HEK293 (cell line): ENCODE data around the gene CENPS.
"Not testable (repeated sequence)": the region's sequence is repeated elsewhere in the genome, so short reads cannot be mapped to it uniquely, and the experiment has no call there.

Experiments used
- CTCF ChIA-PET: fragments of 350-600 bp; formaldehyde crosslinking; extraction: SDS; loops from one replicate; lab custom pipeline; 2021; ENCODE audit warnings: antibody characterized with exemption; lab: Yijun Ruan, JAX
- POLR2A ChIA-PET: fragments of 300-600 bp; formaldehyde crosslinking; extraction: SDS; loops from one replicate; lab custom pipeline; 2020; ENCODE audit warnings: antibody characterized with exemption, inconsistent platforms; lab: Yijun Ruan, JAX
- H3K27ac ChIP-seq: fragments of 200-500 bp; sonication (Bioruptor generic); 2 replicates; pipeline ENCODE4 v1.5.1; 2014; ENCODE audit warnings: low read depth, low read length, control low read depth, inconsistent platforms; ENCODE audit errors: extremely low read depth
- H3K36me3 ChIP-seq, 2 experiments: fragments of 200-500 bp in 1 of 2; sonication (Bioruptor generic) in 1 of 2; 1 replicate in 1 of 2; 2 replicates in 1 of 2; pipeline ENCODE4 v1.5.1; 2014 to 2017; ENCODE audit warnings: inconsistent platforms in 2 of 2, low read length in 2 of 2; ENCODE audit not compliant: control insufficient read depth in 2 of 2, insufficient read depth in 1 of 2
- H3K4me1 ChIP-seq: fragments of 200-500 bp; sonication (Bioruptor generic); 2 replicates; pipeline ENCODE4 v1.5.1; 2014; ENCODE audit warnings: mild to moderate bottlenecking, low read length, inconsistent platforms; ENCODE audit not compliant: control insufficient read depth, insufficient read depth
- H3K4me3 ChIP-seq: 2 replicates; pipeline ENCODE4 v1.5.1; 2011; ENCODE audit warnings: low read depth, mild to moderate bottlenecking, control low read depth, low read length, moderate library complexity
- H3K9me3 ChIP-seq: fragments of 200-500 bp; sonication (Bioruptor generic); 2 replicates; pipeline ENCODE4 v1.5.1; 2014; ENCODE audit warnings: low read depth, low read length, inconsistent platforms; ENCODE audit not compliant: control insufficient read depth, insufficient read depth
- KLF9 ChIP-seq: fragments of 450-650 bp; formaldehyde crosslinking; IDR thresholded peaks from 2 replicates; pipeline ENCODE4 v1.5.1; 2016; ENCODE audit warnings: missing biosample characterization, missing genetic modification characterization, low read depth
- YY2 ChIP-seq: fragments of 450-650 bp; formaldehyde crosslinking; IDR thresholded peaks from 2 replicates; pipeline ENCODE4 v1.5.1; 2016; ENCODE audit warnings: missing biosample characterization, missing genetic modification characterization
- ZBTB20 ChIP-seq: fragments of 450-650 bp; formaldehyde crosslinking; IDR thresholded peaks from 2 replicates; pipeline ENCODE4 v1.5.1; 2016; ENCODE audit warnings: missing biosample characterization, missing genetic modification characterization
- ZBTB21 ChIP-seq: fragments of 450-650 bp; formaldehyde crosslinking; IDR thresholded peaks from 2 replicates; pipeline ENCODE4 v1.5.1; 2017; ENCODE audit warnings: missing biosample characterization, missing genetic modification characterization
- ZNF202 ChIP-seq: fragments of 450-650 bp; formaldehyde crosslinking; IDR thresholded peaks from 2 replicates; pipeline ENCODE4 v1.5.1; 2016; ENCODE audit warnings: missing biosample characterization, missing genetic modification characterization, borderline replicate concordance
- ZNF248 ChIP-seq: fragments of 450-650 bp; formaldehyde crosslinking; IDR thresholded peaks from 2 replicates; pipeline ENCODE4 v1.5.1; 2017; ENCODE audit warnings: missing biosample characterization, missing genetic modification characterization
- ZNF354C ChIP-seq: fragments of 450-650 bp; formaldehyde crosslinking; IDR thresholded peaks from 2 replicates; pipeline ENCODE4 v1.5.1; 2016; ENCODE audit warnings: missing biosample characterization, missing genetic modification characterization, low read depth, borderline replicate concordance
- ZNF791 ChIP-seq: fragments of 450-650 bp; formaldehyde crosslinking; IDR thresholded peaks from 2 replicates; pipeline ENCODE4 v1.5.1; 2016; ENCODE audit warnings: missing biosample characterization, missing genetic modification characterization
- TF ChIP-seq, protein P1 (sequence below): fragments of 450-650 bp; formaldehyde crosslinking; IDR thresholded peaks from 2 replicates; pipeline ENCODE4 v1.5.1; 2016; ENCODE audit warnings: missing biosample characterization, missing genetic modification characterization
- TF ChIP-seq, protein P2 (sequence below): fragments of 450-650 bp; formaldehyde crosslinking; IDR thresholded peaks from 2 replicates; pipeline ENCODE4 v1.5.1; 2016; ENCODE audit warnings: missing biosample characterization, missing genetic modification characterization, borderline replicate concordance
- TF ChIP-seq, protein P3 (sequence below): fragments of 450-650 bp; formaldehyde crosslinking; IDR thresholded peaks from 2 replicates; pipeline ENCODE4 v1.5.1; 2017; ENCODE audit warnings: missing biosample characterization, missing genetic modification characterization
- TF ChIP-seq, protein P4 (sequence below): fragments of 450-650 bp; formaldehyde crosslinking; IDR thresholded peaks from 2 replicates; pipeline ENCODE4 v1.5.1; 2017; ENCODE audit warnings: missing biosample characterization, mild to moderate bottlenecking, missing genetic modification characterization, moderate library complexity

The CENPS gene

DNA sequence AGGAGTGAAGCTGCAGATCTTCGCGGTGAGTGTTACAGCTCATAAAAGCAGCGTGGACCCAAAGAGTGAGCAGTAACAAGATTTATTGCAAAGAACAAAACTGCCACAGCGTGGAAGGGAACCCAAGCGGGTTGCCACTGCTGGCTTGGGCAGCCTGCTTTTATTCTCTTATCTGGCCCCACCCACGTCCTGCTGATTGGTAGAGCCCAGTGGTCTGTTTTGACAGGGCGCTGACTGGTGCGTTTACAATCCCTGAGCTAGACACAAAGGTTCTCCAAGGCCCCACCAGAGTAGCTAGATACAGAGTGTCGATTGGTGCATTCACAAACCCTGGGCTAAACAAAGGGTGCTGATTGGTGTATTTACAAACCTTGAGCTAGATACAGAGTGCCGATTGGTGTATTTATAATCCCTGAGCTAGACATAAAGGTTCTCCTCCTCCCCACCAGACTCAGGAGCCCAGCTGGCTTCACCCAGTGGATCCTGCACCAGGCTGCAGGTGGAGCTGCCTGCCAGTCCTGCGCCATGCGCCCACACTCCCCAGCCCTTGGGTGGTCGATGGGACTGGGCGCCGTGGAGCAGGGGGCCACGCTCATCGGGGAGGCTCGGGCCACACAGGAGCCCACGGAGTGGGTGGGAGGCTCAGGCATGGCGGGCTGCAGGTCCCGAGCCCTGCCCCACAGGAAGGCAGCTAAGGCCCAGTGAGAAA is 4.3 kb upstream of the CENPS start:
- CTCF ChIA-PET, result interaction anchor here (0.6 to 1.8 kb wide), 2 partner anchors 16 to 68 kb away, joined by 5 to 10 read pairs; no protein-coding TSS in a partner anchor
- H3K4me1 ChIP-seq, H3K27ac ChIP-seq, H3K9me3 ChIP-seq, H3K4me3 ChIP-seq, POLR2A ChIA-PET: not testable (repeated sequence)
- H3K36me3 ChIP-seq, result peaks cover under 1 to 12% of the 10 kb centered on the region in 2 experiments; a peak in 2 of 3 replicates

DNA sequence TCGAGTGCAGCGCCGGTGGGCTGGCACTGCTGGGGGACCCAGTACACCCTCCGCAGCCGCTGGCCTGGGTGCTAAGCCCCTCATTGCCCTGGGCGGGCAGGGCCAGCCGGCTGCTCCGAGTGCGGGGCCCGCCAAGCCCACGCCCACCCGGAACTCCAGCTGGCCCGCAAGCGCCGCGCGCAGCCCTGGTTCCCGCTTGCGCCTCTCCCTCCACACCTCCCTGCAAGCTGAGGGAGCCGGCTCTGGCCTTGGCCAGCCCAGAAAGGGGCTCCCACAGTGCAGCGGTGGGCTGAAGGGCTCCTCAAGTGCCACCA is 3.7 kb upstream of the CENPS start:
- H3K27ac ChIP-seq, H3K4me3 ChIP-seq, POLR2A ChIA-PET, H3K36me3 ChIP-seq, H3K4me1 ChIP-seq, H3K9me3 ChIP-seq: not testable (repeated sequence)
- CTCF ChIA-PET, result interaction anchor here (1.8 kb wide), 1 partner anchor 68 kb away, joined by 10 read pairs; no protein-coding TSS in a partner anchor

DNA sequence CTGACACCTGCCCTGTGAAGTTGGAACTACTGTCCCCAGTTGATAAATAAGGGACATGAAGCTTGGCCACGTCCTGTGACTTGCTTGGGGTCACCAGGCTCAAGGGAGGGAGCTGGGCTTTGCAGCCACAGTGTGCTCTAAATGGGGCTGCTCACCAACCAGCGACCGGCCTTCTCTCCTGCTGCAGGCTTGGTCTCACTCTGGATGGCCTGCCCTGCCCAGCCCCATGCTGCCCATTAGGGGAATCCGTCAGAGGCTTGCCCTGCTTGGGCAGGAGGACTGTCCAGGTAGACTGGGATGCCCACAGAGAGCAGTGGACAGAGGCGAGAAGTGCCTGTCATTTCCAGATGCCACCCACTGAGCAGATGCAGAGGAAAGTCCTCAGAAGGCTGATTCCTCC is 1.2 kb upstream of the CENPS start:
- POLR2A ChIA-PET, result interaction anchor here (2.8 kb wide), 1 partner anchor 30 kb away, joined by 10 read pairs; the partner anchor contains the start of gene PGD
- no peak overlapping the region for H3K4me3 ChIP-seq
- H3K27ac ChIP-seq, result no peak overlapping the region
- TF ChIP-seq, protein P1, sequence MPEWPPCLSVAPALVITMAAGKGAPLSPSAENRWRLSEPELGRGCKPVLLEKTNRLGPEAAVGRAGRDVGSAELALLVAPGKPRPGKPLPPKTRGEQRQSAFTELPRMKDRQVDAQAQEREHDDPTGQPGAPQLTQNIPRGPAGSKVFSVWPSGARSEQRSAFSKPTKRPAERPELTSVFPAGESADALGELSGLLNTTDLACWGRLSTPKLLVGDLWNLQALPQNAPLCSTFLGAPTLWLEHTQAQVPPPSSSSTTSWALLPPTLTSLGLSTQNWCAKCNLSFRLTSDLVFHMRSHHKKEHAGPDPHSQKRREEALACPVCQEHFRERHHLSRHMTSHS (tag by site-specific recombination), result no peak
- TF ChIP-seq, protein P2, sequence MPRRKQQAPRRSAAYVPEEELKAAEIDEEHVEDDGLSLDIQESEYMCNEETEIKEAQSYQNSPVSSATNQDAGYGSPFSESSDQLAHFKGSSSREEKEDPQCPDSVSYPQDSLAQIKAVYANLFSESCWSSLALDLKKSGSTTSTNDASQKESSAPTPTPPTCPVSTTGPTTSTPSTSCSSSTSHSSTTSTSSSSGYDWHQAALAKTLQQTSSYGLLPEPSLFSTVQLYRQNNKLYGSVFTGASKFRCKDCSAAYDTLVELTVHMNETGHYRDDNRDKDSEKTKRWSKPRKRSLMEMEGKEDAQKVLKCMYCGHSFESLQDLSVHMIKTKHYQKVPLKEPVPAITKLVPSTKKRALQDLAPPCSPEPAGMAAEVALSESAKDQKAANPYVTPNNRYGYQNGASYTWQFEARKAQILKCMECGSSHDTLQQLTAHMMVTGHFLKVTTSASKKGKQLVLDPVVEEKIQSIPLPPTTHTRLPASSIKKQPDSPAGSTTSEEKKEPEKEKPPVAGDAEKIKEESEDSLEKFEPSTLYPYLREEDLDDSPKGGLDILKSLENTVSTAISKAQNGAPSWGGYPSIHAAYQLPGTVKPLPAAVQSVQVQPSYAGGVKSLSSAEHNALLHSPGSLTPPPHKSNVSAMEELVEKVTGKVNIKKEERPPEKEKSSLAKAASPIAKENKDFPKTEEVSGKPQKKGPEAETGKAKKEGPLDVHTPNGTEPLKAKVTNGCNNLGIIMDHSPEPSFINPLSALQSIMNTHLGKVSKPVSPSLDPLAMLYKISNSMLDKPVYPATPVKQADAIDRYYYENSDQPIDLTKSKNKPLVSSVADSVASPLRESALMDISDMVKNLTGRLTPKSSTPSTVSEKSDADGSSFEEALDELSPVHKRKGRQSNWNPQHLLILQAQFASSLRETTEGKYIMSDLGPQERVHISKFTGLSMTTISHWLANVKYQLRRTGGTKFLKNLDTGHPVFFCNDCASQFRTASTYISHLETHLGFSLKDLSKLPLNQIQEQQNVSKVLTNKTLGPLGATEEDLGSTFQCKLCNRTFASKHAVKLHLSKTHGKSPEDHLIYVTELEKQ (tag by site-specific recombination), result no peak
- TF ChIP-seq ZNF354C (tag by site-specific recombination) (no peak), ZNF202 (tag by site-specific recombination) (no peak), ZNF791 (tag by site-specific recombination) (no peak), ZNF248 (tag by site-specific recombination) (no peak), KLF9 (tag by site-specific recombination) (no peak), ZBTB21 (tag by site-specific recombination) (no peak), YY2 (tag by site-specific recombination) (no peak), ZBTB20 (tag by site-specific recombination) (no peak)
- TF ChIP-seq, protein P3, sequence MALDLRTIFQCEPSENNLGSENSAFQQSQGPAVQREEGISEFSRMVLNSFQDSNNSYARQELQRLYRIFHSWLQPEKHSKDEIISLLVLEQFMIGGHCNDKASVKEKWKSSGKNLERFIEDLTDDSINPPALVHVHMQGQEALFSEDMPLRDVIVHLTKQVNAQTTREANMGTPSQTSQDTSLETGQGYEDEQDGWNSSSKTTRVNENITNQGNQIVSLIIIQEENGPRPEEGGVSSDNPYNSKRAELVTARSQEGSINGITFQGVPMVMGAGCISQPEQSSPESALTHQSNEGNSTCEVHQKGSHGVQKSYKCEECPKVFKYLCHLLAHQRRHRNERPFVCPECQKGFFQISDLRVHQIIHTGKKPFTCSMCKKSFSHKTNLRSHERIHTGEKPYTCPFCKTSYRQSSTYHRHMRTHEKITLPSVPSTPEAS (tag by site-specific recombination), result no peak
- TF ChIP-seq, protein P4, sequence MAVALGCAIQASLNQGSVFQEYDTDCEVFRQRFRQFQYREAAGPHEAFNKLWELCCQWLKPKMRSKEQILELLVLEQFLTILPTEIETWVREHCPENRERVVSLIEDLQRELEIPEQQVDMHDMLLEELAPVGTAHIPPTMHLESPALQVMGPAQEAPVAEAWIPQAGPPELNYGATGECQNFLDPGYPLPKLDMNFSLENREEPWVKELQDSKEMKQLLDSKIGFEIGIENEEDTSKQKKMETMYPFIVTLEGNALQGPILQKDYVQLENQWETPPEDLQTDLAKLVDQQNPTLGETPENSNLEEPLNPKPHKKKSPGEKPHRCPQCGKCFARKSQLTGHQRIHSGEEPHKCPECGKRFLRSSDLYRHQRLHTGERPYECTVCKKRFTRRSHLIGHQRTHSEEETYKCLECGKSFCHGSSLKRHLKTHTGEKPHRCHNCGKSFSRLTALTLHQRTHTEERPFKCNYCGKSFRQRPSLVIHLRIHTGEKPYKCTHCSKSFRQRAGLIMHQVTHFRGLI (tag by site-specific recombination), result no peak
- TF ChIP-seq, all 188 proteins: peak for 0
- no peaks in the 10 kb centered on the region for H3K4me1 ChIP-seq
- CTCF ChIA-PET, result interaction anchor here (0.5 to 9.3 kb wide), 17 partner anchors 8 to 957 kb away, joined by 3 to 148 read pairs (median 4); no protein-coding TSS in a partner anchor
- no peaks in the 10 kb centered on the region for H3K9me3 ChIP-seq
- H3K36me3 ChIP-seq, result peaks cover 0 to 13% of the 10 kb centered on the region in 2 experiments; a peak in 1 of 3 replicates
